K562 (cell line): ENCODE measurements around the gene TEDC1. TPM values are rescaled to one million over a fixed set of nuclear protein-coding genes. Genes with fewer than 3 reads are reported as not detected.

Experiments
- ATAC-seq: fragments of 200-7000 bp; cut with Tn5 transposase; 3 replicates; pipeline ENCODE4 v1.9.1; 2020; ENCODE audit warnings: moderate library complexity
- BruUV-seq: library from RNA; stranded (reverse); fragments of 400-500 nt; replicated peaks from 2 replicates; lab custom pipeline; 2021; lab: Mats Ljungman, UMichigan
- CTCF ChIA-PET: fragments of 300-600 bp; formaldehyde crosslinking; extraction: SDS; loops from one replicate; lab custom pipeline; 2021; ENCODE audit warnings: low intra/inter-chr PET ratio; lab: Yijun Ruan, JAX
- POLR2A ChIA-PET: fragments of 300-600, 350-650 bp; sonication (Branson Sonifier 250); formaldehyde crosslinking; extraction: SDS; loops from one replicate; lab custom pipeline; 2021; ENCODE audit warnings: antibody characterized with exemption, inconsistent platforms; lab: Yijun Ruan, JAX
- DNase-seq, 4 experiments: peaks; one replicate each; pipeline versions ENCODE4 v3.0.0 to v3.0.0-alpha.2; 2011 to 2018; ENCODE audit warnings: low spot score in 3 of 4, mixed read lengths in 3 of 4; ENCODE audit errors: extremely low read depth in 1 of 4
- FAIRE-seq: peaks from 2 replicates; lab custom pipeline; 2011; peaks lifted over from hg19 to GRCh38; lab: Jason Lieb, UNC
- H2AFZ ChIP-seq: 2 replicates; pipeline ENCODE4 v1.6.0; 2011; ENCODE audit warnings: low read depth, low read length, control low read depth, inconsistent platforms
- H3K27ac ChIP-seq: fragments of 200-600 bp; 3 replicates; pipeline ENCODE4 v1.8.0; 2011; ENCODE audit warnings: low read depth, mild to moderate bottlenecking, control low read depth, inconsistent platforms, low read length, moderate library complexity, mixed read lengths; ENCODE audit errors: extremely low read depth
- H3K27me3 ChIP-seq, 2 experiments: fragments of 300-600 bp in 1 of 2; 2 replicates in 1 of 2; 3 replicates in 1 of 2; pipeline versions ENCODE4 v1.6.0 to v1.8.0; 2011; ENCODE audit warnings: inconsistent platforms in 2 of 2, low read length in 2 of 2, mild to moderate bottlenecking in 1 of 2, mixed read lengths in 1 of 2, moderate library complexity in 1 of 2; ENCODE audit not compliant: control insufficient read depth in 2 of 2, insufficient read depth in 2 of 2
- H3K36me3 ChIP-seq: fragments of 300-600 bp; 3 replicates; pipeline ENCODE4 v1.8.0; 2011; ENCODE audit warnings: mild to moderate bottlenecking, low read length, inconsistent platforms; ENCODE audit not compliant: control insufficient read depth, insufficient read depth
- H3K4me1 ChIP-seq, 2 experiments: fragments of 200-600 bp in 1 of 2; replicated peaks in 1 of 2; 2 replicates in 1 of 2; 3 replicates in 1 of 2; pipeline versions ENCODE4 v1.5.1 to v1.8.0; 2011; ENCODE audit warnings: inconsistent platforms in 2 of 2, low read length in 2 of 2, mild to moderate bottlenecking in 1 of 2, mixed read lengths in 1 of 2, moderate library complexity in 1 of 2; ENCODE audit not compliant: control insufficient read depth in 2 of 2, insufficient read depth in 2 of 2
- H3K4me2 ChIP-seq: 2 replicates; pipeline ENCODE4 v1.6.1; 2011; ENCODE audit warnings: low read length, control low read depth, inconsistent platforms, mixed read lengths; ENCODE audit not compliant: insufficient read depth
- H3K4me3 ChIP-seq: fragments of 200-600 bp; sonication (generic), shearing (Covaris generic); 2 replicates; pipeline ENCODE4 v1.5.1; 2016; ENCODE audit warnings: control low read depth, inconsistent platforms
- H3K79me2 ChIP-seq: fragments of 200-600 bp; 3 replicates; pipeline ENCODE4 v1.8.0; 2011; ENCODE audit warnings: low read length, inconsistent platforms; ENCODE audit not compliant: control insufficient read depth, insufficient read depth
- H3K9ac ChIP-seq, 2 experiments: 2 replicates each; pipeline versions ENCODE4 v1.6.0 to v1.6.1; 2011; ENCODE audit warnings: low read depth in 2 of 2, low read length in 2 of 2, control low read depth in 1 of 2, inconsistent platforms in 1 of 2, mild to moderate bottlenecking in 1 of 2, mixed read lengths in 1 of 2; ENCODE audit not compliant: insufficient read depth in 1 of 2
- H3K9me1 ChIP-seq: one replicate; pipeline ENCODE4 v1.6.0; 2011; ENCODE audit warnings: inconsistent platforms, mild to moderate bottlenecking, low read length, moderate library complexity; ENCODE audit not compliant: control insufficient read depth, insufficient read depth
- H3K9me3 ChIP-seq: replicated peaks from 2 replicates; pipeline ENCODE4 v1.5.1; 2011; ENCODE audit warnings: low read depth, low read length, inconsistent platforms; ENCODE audit not compliant: control insufficient read depth, insufficient read depth
- H4K20me1 ChIP-seq: replicated peaks from 2 replicates; pipeline ENCODE4 v1.6.1; 2011; ENCODE audit warnings: low read length, inconsistent platforms, mixed read lengths; ENCODE audit not compliant: control insufficient read depth, insufficient read depth
- ASH1L ChIP-seq: fragments of 450-650 bp; IDR thresholded peaks from 2 replicates; pipeline ENCODE4 v1.6.1; 2018; ENCODE audit warnings: borderline replicate concordance, mild to moderate bottlenecking, low read depth; ENCODE audit not compliant: partially characterized antibody
- CBX2 ChIP-seq: fragments of 200-600 bp; sonication (generic); IDR thresholded peaks from one replicate; pipeline ENCODE4 v1.6.1; 2012; ENCODE audit warnings: mild to moderate bottlenecking, low read length, inconsistent platforms; ENCODE audit not compliant: insufficient read depth, poor library complexity, severe bottlenecking
- HLTF ChIP-seq: fragments of 450-650 bp; IDR thresholded peaks from 2 replicates; pipeline ENCODE4 v1.6.1; 2016
- HNRNPLL ChIP-seq: fragments of 200-400 bp; formaldehyde crosslinking; IDR thresholded peaks from 2 replicates; pipeline ENCODE4 v1.6.1; 2017; ENCODE audit warnings: low read length, low read depth, mild to moderate bottlenecking; ENCODE audit not compliant: poor library complexity, severe bottlenecking
- JUND ChIP-seq, 2 experiments: IDR thresholded peaks; 2 replicates in 1 of 2; 3 replicates in 1 of 2; pipeline ENCODE4 v1.6.1; 2011; ENCODE audit warnings: borderline replicate concordance in 2 of 2, low read depth in 2 of 2, low read length in 2 of 2, improper control_type of control experiment in 1 of 2, missing biosample characterization in 1 of 2, missing genetic modification characterization in 1 of 2, missing genetic modification reagents in 1 of 2
- LCOR ChIP-seq: sonication (generic); formaldehyde crosslinking; IDR thresholded peaks from 2 replicates; pipeline ENCODE4 v1.8.0; 2022; ENCODE audit warnings: mild to moderate bottlenecking, missing genetic modification reagents
- MAFF ChIP-seq: IDR thresholded peaks from 2 replicates; pipeline ENCODE4 v1.6.1; 2012; ENCODE audit warnings: low read length, improper control_type of control experiment
- SMARCE1 ChIP-seq: fragments of 450-650 bp; IDR thresholded peaks from 2 replicates; pipeline ENCODE4 v1.7.1; 2016; ENCODE audit warnings: mild to moderate bottlenecking
- ZBTB33 ChIP-seq: sonication (generic); formaldehyde crosslinking; IDR thresholded peaks from 2 replicates; pipeline ENCODE4 v1.8.1; 2023; ENCODE audit warnings: mild to moderate bottlenecking, missing genetic modification reagents
- ZBTB8A ChIP-seq: fragments of 450-650 bp; IDR thresholded peaks from 2 replicates; pipeline ENCODE4 v1.6.1; 2018; ENCODE audit warnings: mild to moderate bottlenecking, moderate library complexity; ENCODE audit not compliant: partially characterized antibody
- ZNF561 ChIP-seq: fragments of 450-650 bp; formaldehyde crosslinking; conservative IDR thresholded peaks from 2 replicates; pipeline ENCODE4 v1.4.0; 2020; ENCODE audit warnings: mild to moderate bottlenecking, moderate library complexity
- WGBS: fragments of 100-300 bp; shearing (Covaris generic); methylation state at CpG from one replicate; pipeline ENCODE4 v1.1.6; 2016; ENCODE audit warnings: low coverage, mixed read lengths; ENCODE audit not compliant: insufficient coverage; ENCODE audit errors: missing lambda C conversion rate; 5-methylcytosine and 5-hydroxymethylcytosine counted together
- in situ Hi-C: fragments of 300-500 bp; cut with MboI; formaldehyde crosslinking; loops from 4 replicates; pipeline ENCODE4 v1.15.0; 2018; ENCODE audit warnings: inconsistent platforms, mixed read lengths
- intact Hi-C: fragments of 100-400 bp; cut with micrococcal nuclease; formaldehyde crosslinking; loops from 2 replicates; pipeline ENCODE4 v1.14.2; 2022
- polyA plus RNA-seq, 8 experiments: library from polyadenylated mRNA; depleted of rRNA in 4 of 8; stranded (reverse) in 5 of 8; unstranded in 3 of 8; fragments of >200 nt; fragmentation: Nextera tagmentation in 2 of 8; fragmentation: Illumina TruSeq in 1 of 8; extraction: Ambion mirVana in 2 of 8; extraction: Trizol in 1 of 8; gene quantifications; 2 replicates each; pipeline versions ENCODE4 v1.2.1 to v1.2.3, GENCODE V29; 2011 to 2014; ENCODE audit warnings: inconsistent platforms in 1 of 8, missing spikeins in 1 of 8
- total RNA-seq, 7 experiments: library from RNA; depleted of rRNA in 6 of 7; stranded (reverse); fragments of >200 nt in 6 of 7; fragmentation: Illumina TruSeq in 2 of 7; extraction: Trizol in 2 of 7; gene quantifications; 2 replicates each; pipeline versions ENCODE4 v1.2.1 to v1.2.3, GENCODE V29; 2011 to 2021; ENCODE audit warnings: low replicate concordance in 1 of 7

The TEDC1 gene
- total and polyA plus RNA-seq, 9 of the 15 experiments (the other 6 are each of a cell fraction or from before 2014, with no cell fraction given), result 0.21 to 28.3 (median 5.9) TPM

GRCh38 chr14:105500036-105500725 is 9.1 kb downstream of the TEDC1 start:
- peak overlapping the region in 1 of 2 experiments; percentile 55; a peak in 2 of 4 replicates for H3K9ac ChIP-seq
- TF ChIP-seq SMARCE1 (no peak), MAFF (no peak), ZNF561 (CRISPR knock-in tag) (no peak), LCOR (CRISPR knock-in tag) (no peak), HLTF (no peak), ZBTB33 (CRISPR knock-in tag) (no peak), CBX2 (no peak), HNRNPLL (no peak), JUND (IDR thresholded peaks at IDR 0.05; ENCODE audit: borderline replicate concordance, low read depth, low read length) (no peak), JUND (tag; IDR thresholded peaks at IDR 0.05; ENCODE audit: borderline replicate concordance, low read depth, low read length) (no peak), ZBTB8A (no peak), ASH1L (no peak)
- no peak overlapping the region for H3K4me2 ChIP-seq
- ATAC-seq, result no peak
- no peaks in the 10 kb centered on the region for H3K9me1 ChIP-seq
- no peak overlapping the region for H3K4me3 ChIP-seq
- no peak overlapping the region for H2AFZ ChIP-seq
- POLR2A ChIA-PET, result interaction anchor here (3.1 kb wide), 1 partner anchor 8 kb away, joined by 15 read pairs; no protein-coding TSS in a partner anchor
- no peaks in the 10 kb centered on the region for H3K36me3 ChIP-seq
- H3K79me2 ChIP-seq, result no peaks in the 10 kb centered on the region
- H4K20me1 ChIP-seq, result no peaks in the 10 kb centered on the region
- WGBS, result 47% methylated on average over 16 of the region's 21 CpGs
- CTCF ChIA-PET, result no interaction called here
- no peak overlapping the region for H3K27ac ChIP-seq
- in situ Hi-C loops (no loop called here), intact Hi-C loops (no loop called here)
- FAIRE-seq, result no peak
- BruUV-seq, result no TSS peak
- DNase-seq, result no peak
- H3K27me3 ChIP-seq, result peaks cover 0 to 3% of the 10 kb centered on the region in 2 experiments; a peak in 2 of 5 replicates
- H3K4me1 ChIP-seq, result peaks cover 0 to 54% of the 10 kb centered on the region in 2 experiments; a peak in 2 of 5 replicates
- no peaks in the 10 kb centered on the region for H3K9me3 ChIP-seq
